Lower lobe of right lung (tissue), 2 donors: ENCODE data around the gene STK11. TPM values are rescaled to one million over a fixed set of nuclear protein-coding genes. Genes with fewer than 3 reads are reported as not detected.

Source experiments
- ATAC-seq, 2 donors: fragments of 200-7000 bp; cut with Tn5 transposase; one replicate each; pipeline ENCODE4 v1.9.1; 2020 to 2022; ENCODE audit warnings: mild to moderate bottlenecking in 2 of 2, moderate library complexity in 2 of 2
- DNase-seq: peaks from one replicate; pipeline ENCODE4 v3.0.0-alpha.2; 2020
- H3K27ac ChIP-seq: fragments of 200-600 bp; one replicate; pipeline ENCODE4 v1.8.0; 2022
- H3K27me3 ChIP-seq: fragments of 200-600 bp; one replicate; pipeline ENCODE4 v1.8.0; 2022; ENCODE audit warnings: low read depth
- H3K36me3 ChIP-seq: fragments of 200-600 bp; one replicate; pipeline ENCODE4 v1.8.0; 2022; ENCODE audit warnings: mild to moderate bottlenecking
- H3K4me1 ChIP-seq: fragments of 200-600 bp; one replicate; pipeline ENCODE4 v1.8.0; 2022
- H3K4me3 ChIP-seq: fragments of 200-600 bp; one replicate; pipeline ENCODE4 v1.8.0; 2022; ENCODE audit warnings: mild to moderate bottlenecking
- H3K9me3 ChIP-seq: fragments of 200-600 bp; one replicate; pipeline ENCODE4 v1.8.0; 2022
- intact Hi-C: fragments of 100-400 bp; cut with DNase I; formaldehyde crosslinking; loops from one replicate; pipeline ENCODE4 v1.11.0; 2022
- total RNA-seq: library from RNA; stranded (reverse); fragmentation: NEBNext Ultra II Directional; extraction: Animal tissue kit (Norgen Biotek cat#: 25700); gene quantifications from one replicate; pipeline ENCODE4 v1.2.1, GENCODE V29; 2021
- TF ChIP-seq, protein P1 (sequence below): fragments of 200-600 bp; IDR thresholded peaks from one replicate; pipeline ENCODE4 v1.8.0; 2022; ENCODE audit warnings: antibody characterized with exemption, mild to moderate bottlenecking
- donor health status: DM: no; HTN: yes; CAD: no; lungs with severe emphysema.

Gene STK11
- total RNA-seq, 1 donor from 2014 or later: 50.5 TPM

DNA sequence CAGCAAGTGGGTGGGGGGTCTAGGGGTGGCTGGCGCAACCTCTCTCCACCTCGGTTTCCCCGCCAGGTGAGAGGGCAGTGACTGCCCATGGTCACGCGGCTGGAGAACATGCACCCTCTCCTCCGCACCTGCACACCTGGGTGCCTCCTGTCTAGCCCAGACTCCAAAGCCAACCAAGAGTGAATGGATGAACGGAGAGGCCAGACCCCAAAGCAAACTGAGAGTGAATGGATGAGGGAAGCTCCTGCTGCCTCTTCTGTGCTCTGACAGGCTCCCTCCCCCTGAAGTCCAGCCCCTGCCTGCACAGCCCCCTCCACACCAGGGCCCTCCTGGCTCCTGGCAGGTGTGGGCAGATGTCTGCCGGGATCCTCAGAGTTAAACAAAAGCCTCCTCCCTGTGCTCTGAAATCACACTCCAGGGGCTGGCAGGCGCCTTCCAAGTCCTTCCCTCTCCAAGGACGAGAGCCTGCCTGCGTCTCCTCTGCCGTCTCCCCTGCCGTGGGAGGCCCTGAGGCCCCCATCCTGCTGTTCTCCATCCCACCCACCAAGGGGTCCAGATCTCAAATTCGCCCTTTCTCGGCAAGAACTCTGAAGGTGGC, 33.7 kb upstream of the STK11 start:
- ATAC-seq (peak in 1 of 2 donors; percentile 7), DNase-seq (peak; percentile 46)
- peak overlapping the region; percentile 96 for H3K27ac ChIP-seq
- H3K4me3 ChIP-seq: peak overlapping the region; percentile 79
- H3K4me1 ChIP-seq: peaks cover 69% of the 10 kb centered on the region
- H3K36me3 ChIP-seq: peaks cover 5% of the 10 kb centered on the region
- no peaks in the 10 kb centered on the region for H3K27me3 ChIP-seq
- H3K9me3 ChIP-seq: no peaks in the 10 kb centered on the region
- TF ChIP-seq, protein P1, sequence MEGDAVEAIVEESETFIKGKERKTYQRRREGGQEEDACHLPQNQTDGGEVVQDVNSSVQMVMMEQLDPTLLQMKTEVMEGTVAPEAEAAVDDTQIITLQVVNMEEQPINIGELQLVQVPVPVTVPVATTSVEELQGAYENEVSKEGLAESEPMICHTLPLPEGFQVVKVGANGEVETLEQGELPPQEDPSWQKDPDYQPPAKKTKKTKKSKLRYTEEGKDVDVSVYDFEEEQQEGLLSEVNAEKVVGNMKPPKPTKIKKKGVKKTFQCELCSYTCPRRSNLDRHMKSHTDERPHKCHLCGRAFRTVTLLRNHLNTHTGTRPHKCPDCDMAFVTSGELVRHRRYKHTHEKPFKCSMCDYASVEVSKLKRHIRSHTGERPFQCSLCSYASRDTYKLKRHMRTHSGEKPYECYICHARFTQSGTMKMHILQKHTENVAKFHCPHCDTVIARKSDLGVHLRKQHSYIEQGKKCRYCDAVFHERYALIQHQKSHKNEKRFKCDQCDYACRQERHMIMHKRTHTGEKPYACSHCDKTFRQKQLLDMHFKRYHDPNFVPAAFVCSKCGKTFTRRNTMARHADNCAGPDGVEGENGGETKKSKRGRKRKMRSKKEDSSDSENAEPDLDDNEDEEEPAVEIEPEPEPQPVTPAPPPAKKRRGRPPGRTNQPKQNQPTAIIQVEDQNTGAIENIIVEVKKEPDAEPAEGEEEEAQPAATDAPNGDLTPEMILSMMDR: no peak
- intact Hi-C loops: no loop called here

GRCh38 chr19:1172353-1173158, 33.0 kb upstream of the STK11 start:
- H3K27me3 ChIP-seq: no peaks in the 10 kb centered on the region
- ATAC-seq: peak; percentile 39 to 63
- peaks cover 69% of the 10 kb centered on the region for H3K4me1 ChIP-seq
- peak overlapping the region; percentile 79 for H3K4me3 ChIP-seq
- TF ChIP-seq, protein P1: no peak
- peak overlapping the region; percentile 96 for H3K27ac ChIP-seq
- H3K9me3 ChIP-seq: no peaks in the 10 kb centered on the region
- H3K36me3 ChIP-seq: no peaks in the 10 kb centered on the region
- peak; percentile 50 for DNase-seq
- intact Hi-C loops: no loop called here

- DNase-seq (no peak), ATAC-seq (peak; percentile 1 to 10)
- TF ChIP-seq, protein P1: no peak
- intact Hi-C loops: no loop called here
- Histone ChIP-seq H3K4me1 (peaks cover 67% of the 10 kb centered on the region), H3K27me3 (no peaks in the 10 kb centered on the region), H3K27ac (peak overlapping the region; percentile 96), H3K36me3 (no peaks in the 10 kb centered on the region), H3K9me3 (no peaks in the 10 kb centered on the region), H3K4me3 (peak overlapping the region; percentile 79)
Observed at GRCh38 chr19:1173159-1173844, 32.3 kb upstream of the STK11 start.

DNA sequence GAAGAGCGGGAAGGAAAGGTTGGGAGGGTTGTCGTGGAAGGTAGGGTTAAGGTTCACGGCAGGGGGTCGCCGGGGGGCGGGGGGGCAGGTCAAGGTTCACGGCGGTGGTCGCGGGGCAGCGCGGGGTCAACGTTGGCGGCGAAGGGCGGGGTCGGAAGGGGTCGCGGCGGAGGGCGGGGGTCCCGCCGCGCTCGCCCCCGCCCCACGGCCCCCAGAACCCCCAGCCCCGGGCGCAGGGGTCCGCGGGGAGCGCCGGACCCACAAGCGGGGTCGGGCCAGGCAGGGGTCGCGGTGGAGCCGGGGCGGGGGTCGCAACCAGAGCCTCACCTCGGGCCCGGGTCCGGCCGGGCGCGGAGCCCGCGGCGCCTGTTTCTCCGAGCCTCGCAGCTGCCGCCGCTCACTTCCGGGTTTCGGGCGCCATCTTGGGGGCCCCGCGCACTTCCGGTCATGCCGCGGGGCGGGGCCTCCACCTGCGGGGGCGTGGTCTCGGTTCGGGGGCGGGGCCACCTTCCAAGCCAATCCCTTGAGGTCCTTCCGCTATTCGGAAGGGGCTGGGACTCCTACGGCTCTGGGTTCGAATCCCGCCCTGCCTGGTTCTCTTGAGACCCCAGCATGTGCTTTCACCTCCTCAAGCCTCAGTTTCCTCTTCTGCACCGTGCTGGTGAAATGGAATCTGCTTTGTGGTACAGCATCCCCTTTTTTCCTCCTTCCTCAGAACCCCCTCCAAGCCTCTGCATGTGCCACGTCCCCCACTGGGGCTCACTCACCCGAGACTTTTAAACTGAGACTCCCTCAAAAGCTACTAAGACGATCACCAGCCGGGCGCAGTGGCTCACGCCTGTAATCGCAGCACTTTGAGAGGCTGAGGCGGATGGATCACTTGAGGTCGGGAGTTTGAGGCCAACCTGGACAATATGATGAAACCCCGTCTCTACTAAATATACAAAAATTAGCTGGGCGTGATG, 31.5 kb upstream of the STK11 start, which contains the start of gene SBNO2:
TSS of gene SBNO2 (minus strand) at position 424 of the 965 bp plus-strand sequence. CDS start 19,992 bp downstream, outside the sequence.
- Histone ChIP-seq H3K36me3 (no peaks in the 10 kb centered on the region), H3K9me3 (no peaks in the 10 kb centered on the region), H3K4me3 (peak within 1 kb of the TSS; percentile 79), H3K27ac (peak within 1 kb of the TSS; percentile 96), H3K4me1 (peaks cover 61% of the 10 kb centered on the region), H3K27me3 (no peaks in the 10 kb centered on the region)
- peak; percentile 90 for DNase-seq
- ATAC-seq: peak; percentile 81 to 85
- TF ChIP-seq, protein P1: no peak
- intact Hi-C loops: no loop called here
